Lower leg skin (tissue), 3 donors: ENCODE measurements around the gene TENT4B.

Experiments
- POLR2A ChIP-seq, 2 donors: fragments of 450-650 bp; IDR thresholded peaks; one replicate each; pipeline ENCODE4 v1.6.1; 2016 to 2017; ENCODE audit warnings: antibody characterized with exemption in 2 of 2, mild to moderate bottlenecking in 1 of 2, moderate library complexity in 1 of 2
- TF ChIP-seq, protein P1 (sequence below), 3 donors: fragments of 450-650 bp; IDR thresholded peaks; one replicate each; pipeline ENCODE4 v1.5.1; 2016; ENCODE audit warnings: antibody characterized with exemption in 3 of 3, mild to moderate bottlenecking in 3 of 3, moderate library complexity in 2 of 3

GRCh38 chr16:50146479-50147435 lies 6.3 kb upstream of the TENT4B start:
- TF ChIP-seq, protein P1, sequence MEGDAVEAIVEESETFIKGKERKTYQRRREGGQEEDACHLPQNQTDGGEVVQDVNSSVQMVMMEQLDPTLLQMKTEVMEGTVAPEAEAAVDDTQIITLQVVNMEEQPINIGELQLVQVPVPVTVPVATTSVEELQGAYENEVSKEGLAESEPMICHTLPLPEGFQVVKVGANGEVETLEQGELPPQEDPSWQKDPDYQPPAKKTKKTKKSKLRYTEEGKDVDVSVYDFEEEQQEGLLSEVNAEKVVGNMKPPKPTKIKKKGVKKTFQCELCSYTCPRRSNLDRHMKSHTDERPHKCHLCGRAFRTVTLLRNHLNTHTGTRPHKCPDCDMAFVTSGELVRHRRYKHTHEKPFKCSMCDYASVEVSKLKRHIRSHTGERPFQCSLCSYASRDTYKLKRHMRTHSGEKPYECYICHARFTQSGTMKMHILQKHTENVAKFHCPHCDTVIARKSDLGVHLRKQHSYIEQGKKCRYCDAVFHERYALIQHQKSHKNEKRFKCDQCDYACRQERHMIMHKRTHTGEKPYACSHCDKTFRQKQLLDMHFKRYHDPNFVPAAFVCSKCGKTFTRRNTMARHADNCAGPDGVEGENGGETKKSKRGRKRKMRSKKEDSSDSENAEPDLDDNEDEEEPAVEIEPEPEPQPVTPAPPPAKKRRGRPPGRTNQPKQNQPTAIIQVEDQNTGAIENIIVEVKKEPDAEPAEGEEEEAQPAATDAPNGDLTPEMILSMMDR (IDR thresholded peaks at IDR 0.05), result no peak
- no peak for TF ChIP-seq POLR2A (IDR thresholded peaks at IDR 0.05)
